ENCODE measurements around the gene SLC44A5. TPM values are rescaled to one million over a fixed set of nuclear protein-coding genes. Genes with fewer than 3 reads are reported as not detected.
"Not testable (repeated sequence)": the region's sequence is repeated elsewhere in the genome, so short reads cannot be mapped to it uniquely, and the experiment has no call there.

The SLC44A5 gene
- total and polyA plus RNA-seq, 9 donors = 0.62 to 2.5 (median 1.1) TPM

- H3K9me3 ChIP-seq = no peaks in the 10 kb centered on the region
- H3K27me3 ChIP-seq = no peaks in the 10 kb centered on the region
- 2 to 18% (median 10%) methylated on average over 1 of the region's 1 CpG for WGBS, 3 donors
- no peak overlapping the region for H3K27ac ChIP-seq
- TF ChIP-seq CTCF (IDR thresholded peaks at IDR 0.05) = no peak
- TF ChIP-seq POLR2A (IDR thresholded peaks at IDR 0.05) = no peak
- no peak for TF ChIP-seq EP300 (IDR thresholded peaks at IDR 0.05)
- intact Hi-C loops (cut with DNase I) = no loop called here
- H3K36me3 ChIP-seq = no peaks in the 10 kb centered on the region
- DNase-seq = no peak
- no peak overlapping the region for H3K4me3 ChIP-seq
- H3K4me1 ChIP-seq (ENCODE audit: insufficient read depth) = no peaks in the 10 kb centered on the region
These were observed 118.9 kb downstream of the SLC44A5 start for GRCh38 chr1:75492011-75492410.

GRCh38 chr1:75487399-75487798 is 123.5 kb downstream of the SLC44A5 start:
- WGBS, 3 donors = 82 to 88% (median 85%) methylated on average over 4 of the region's 4 CpGs
- Histone ChIP-seq H3K27me3 (no peaks in the 10 kb centered on the region), H3K36me3 (no peaks in the 10 kb centered on the region), H3K4me3 (no peak overlapping the region), H3K27ac (no peak overlapping the region), H3K9me3 (no peaks in the 10 kb centered on the region), H3K4me1 (ENCODE audit: insufficient read depth) (no peaks in the 10 kb centered on the region)
- TF ChIP-seq CTCF (IDR thresholded peaks at IDR 0.05) = no peak
- TF ChIP-seq EP300 (IDR thresholded peaks at IDR 0.05) = no peak
- TF ChIP-seq POLR2A (IDR thresholded peaks at IDR 0.05) = no peak
- no peak for DNase-seq
- intact Hi-C loops (cut with DNase I) = no loop called here

- Histone ChIP-seq H3K36me3 (no peaks in the 10 kb centered on the region), H3K27ac (no peak overlapping the region)
These were observed 126.1 kb downstream of the SLC44A5 start for GRCh38 chr1:75484789-75485188.

GRCh38 chr1:75482951-75483350 is 128.0 kb downstream of the SLC44A5 start:
- WGBS, 3 donors = 70 to 74% (median 73%) methylated on average over 2 of the region's 2 CpGs

More at GRCh38 chr1:75484789-75485188, 126.1 kb downstream of the SLC44A5 start:
- intact Hi-C loops (cut with DNase I) = no loop called here
- Histone ChIP-seq H3K27me3 (no peaks in the 10 kb centered on the region), H3K4me1 (ENCODE audit: insufficient read depth) (no peaks in the 10 kb centered on the region), H3K4me3 (no peak overlapping the region), H3K9me3 (no peaks in the 10 kb centered on the region)
- TF ChIP-seq EP300 (IDR thresholded peaks at IDR 0.05) = no peak
- no peak for TF ChIP-seq CTCF (IDR thresholded peaks at IDR 0.05)
- no peak for TF ChIP-seq POLR2A (IDR thresholded peaks at IDR 0.05)
- DNase-seq = no peak
- WGBS, 3 donors = 34 to 67% (median 47%) methylated on average over 1 of the region's 1 CpG

GRCh38 chr1:75476486-75476885 is 134.4 kb downstream of the SLC44A5 start:
- H3K9me3 ChIP-seq; H3K4me3 ChIP-seq; H3K36me3 ChIP-seq; DNase-seq; H3K27ac ChIP-seq; H3K27me3 ChIP-seq; intact Hi-C loops (cut with DNase I); H3K4me1 ChIP-seq (ENCODE audit: insufficient read depth): not testable (repeated sequence)
- WGBS, 3 donors = 89 to 94% (median 90%) methylated on average over 11 to 12 of the region's 12 CpGs

More at GRCh38 chr1:75482951-75483350, 128.0 kb downstream of the SLC44A5 start:
- H3K27ac ChIP-seq = no peak overlapping the region
- no peaks in the 10 kb centered on the region for H3K36me3 ChIP-seq
- H3K4me1 ChIP-seq (ENCODE audit: insufficient read depth) = no peaks in the 10 kb centered on the region
- no peaks in the 10 kb centered on the region for H3K9me3 ChIP-seq
- no peak for TF ChIP-seq CTCF (IDR thresholded peaks at IDR 0.05)
- TF ChIP-seq EP300 (IDR thresholded peaks at IDR 0.05) = no peak
- no peak for TF ChIP-seq POLR2A (IDR thresholded peaks at IDR 0.05)
- no peak for DNase-seq
- no peaks in the 10 kb centered on the region for H3K27me3 ChIP-seq
- H3K4me3 ChIP-seq = no peak overlapping the region
- intact Hi-C loops (cut with DNase I) = no loop called here
